Measurements from ENCODE around the gene CNIH4. TPM values are rescaled to one million over a fixed set of nuclear protein-coding genes. Genes with fewer than 3 reads are reported as not detected.

Gene CNIH4
- total RNA-seq, 1 donor from 2014 or later, result 70.3 TPM

- Histone ChIP-seq H3K4me3 (ENCODE audit: low read depth, low read length) (no peak overlapping the region), H3K36me3 (ENCODE audit: control insufficient read depth, insufficient read depth, low read length) (peaks cover 12% of the 10 kb centered on the region), H3K27me3 (ENCODE audit: control insufficient read depth, insufficient read depth, low read length) (no peaks in the 10 kb centered on the region)
- no peak for DNase-seq (ENCODE audit: low read depth)
- TF ChIP-seq, protein P1, sequence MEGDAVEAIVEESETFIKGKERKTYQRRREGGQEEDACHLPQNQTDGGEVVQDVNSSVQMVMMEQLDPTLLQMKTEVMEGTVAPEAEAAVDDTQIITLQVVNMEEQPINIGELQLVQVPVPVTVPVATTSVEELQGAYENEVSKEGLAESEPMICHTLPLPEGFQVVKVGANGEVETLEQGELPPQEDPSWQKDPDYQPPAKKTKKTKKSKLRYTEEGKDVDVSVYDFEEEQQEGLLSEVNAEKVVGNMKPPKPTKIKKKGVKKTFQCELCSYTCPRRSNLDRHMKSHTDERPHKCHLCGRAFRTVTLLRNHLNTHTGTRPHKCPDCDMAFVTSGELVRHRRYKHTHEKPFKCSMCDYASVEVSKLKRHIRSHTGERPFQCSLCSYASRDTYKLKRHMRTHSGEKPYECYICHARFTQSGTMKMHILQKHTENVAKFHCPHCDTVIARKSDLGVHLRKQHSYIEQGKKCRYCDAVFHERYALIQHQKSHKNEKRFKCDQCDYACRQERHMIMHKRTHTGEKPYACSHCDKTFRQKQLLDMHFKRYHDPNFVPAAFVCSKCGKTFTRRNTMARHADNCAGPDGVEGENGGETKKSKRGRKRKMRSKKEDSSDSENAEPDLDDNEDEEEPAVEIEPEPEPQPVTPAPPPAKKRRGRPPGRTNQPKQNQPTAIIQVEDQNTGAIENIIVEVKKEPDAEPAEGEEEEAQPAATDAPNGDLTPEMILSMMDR (IDR thresholded peaks at IDR 0.05; ENCODE audit: insufficient read depth, low read length, severe bottlenecking), result no peak
- FAIRE-seq, result no peak
Measured at GRCh38 chr1:224402472-224403036, 45.9 kb downstream of the CNIH4 start.

DNA sequence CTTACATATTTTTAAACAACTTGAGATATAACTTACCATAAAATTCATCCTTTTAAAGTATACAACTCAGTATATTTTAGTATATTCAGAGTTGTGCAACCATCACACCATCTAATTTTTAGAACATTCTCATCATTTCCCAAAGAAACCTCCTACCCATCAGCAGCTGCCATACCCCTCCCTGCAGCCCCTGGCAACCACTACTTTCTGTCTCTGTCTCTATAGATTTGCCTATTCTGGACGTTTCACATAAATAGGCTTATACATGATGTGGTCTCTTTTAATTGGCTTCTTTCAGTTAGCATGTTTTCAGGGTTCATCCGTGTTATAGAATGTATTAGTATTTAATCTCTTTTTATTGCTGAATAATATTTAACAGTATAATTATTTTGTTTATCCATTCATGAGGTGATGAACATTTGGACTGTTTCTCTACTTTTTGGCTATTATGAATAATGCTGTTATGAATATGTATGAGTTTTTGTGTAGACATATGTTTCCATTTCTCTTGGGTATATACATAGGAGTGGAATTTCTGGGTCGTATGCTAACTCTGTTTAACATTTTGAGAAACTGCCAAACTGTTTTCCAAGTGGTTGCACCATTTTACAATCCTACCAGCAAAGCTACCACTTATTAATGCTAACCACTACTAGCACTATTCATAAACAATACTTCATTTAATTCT is 48.4 kb downstream of the CNIH4 start:
- Histone ChIP-seq H3K36me3 (ENCODE audit: control insufficient read depth, insufficient read depth, low read length) (peaks cover 10% of the 10 kb centered on the region), H3K27me3 (ENCODE audit: control insufficient read depth, insufficient read depth, low read length) (no peaks in the 10 kb centered on the region), H3K4me3 (ENCODE audit: low read depth, low read length) (no peak overlapping the region)
- TF ChIP-seq, protein P1 (IDR thresholded peaks at IDR 0.05; ENCODE audit: insufficient read depth, low read length, severe bottlenecking), result no peak
- DNase-seq (ENCODE audit: low read depth) (no peak), FAIRE-seq (no peak)

- H3K36me3 ChIP-seq (ENCODE audit: control insufficient read depth, insufficient read depth, low read length), result peaks cover 10% of the 10 kb centered on the region
- TF ChIP-seq, protein P1 (IDR thresholded peaks at IDR 0.05; ENCODE audit: insufficient read depth, low read length, severe bottlenecking), result no peak
- peak; percentile 7 for FAIRE-seq
Measured at GRCh38 chr1:224405604-224405970, 48.9 kb downstream of the CNIH4 start.

GRCh38 chr1:224406216-224406615 is 49.5 kb downstream of the CNIH4 start:
- FAIRE-seq (no peak), DNase-seq (ENCODE audit: low read depth) (no peak)
- H3K36me3 ChIP-seq (ENCODE audit: control insufficient read depth, insufficient read depth, low read length), result peaks cover 9% of the 10 kb centered on the region
- TF ChIP-seq, protein P1 (IDR thresholded peaks at IDR 0.05; ENCODE audit: insufficient read depth, low read length, severe bottlenecking), result no peak
- no peak overlapping the region for H3K4me3 ChIP-seq (ENCODE audit: low read depth, low read length)
- H3K27me3 ChIP-seq (ENCODE audit: control insufficient read depth, insufficient read depth, low read length), result no peaks in the 10 kb centered on the region

More at GRCh38 chr1:224405604-224405970, 48.9 kb downstream of the CNIH4 start:
- no peak overlapping the region for H3K4me3 ChIP-seq (ENCODE audit: low read depth, low read length)
- no peaks in the 10 kb centered on the region for H3K27me3 ChIP-seq (ENCODE audit: control insufficient read depth, insufficient read depth, low read length)
- DNase-seq (ENCODE audit: low read depth), result no peak

DNA sequence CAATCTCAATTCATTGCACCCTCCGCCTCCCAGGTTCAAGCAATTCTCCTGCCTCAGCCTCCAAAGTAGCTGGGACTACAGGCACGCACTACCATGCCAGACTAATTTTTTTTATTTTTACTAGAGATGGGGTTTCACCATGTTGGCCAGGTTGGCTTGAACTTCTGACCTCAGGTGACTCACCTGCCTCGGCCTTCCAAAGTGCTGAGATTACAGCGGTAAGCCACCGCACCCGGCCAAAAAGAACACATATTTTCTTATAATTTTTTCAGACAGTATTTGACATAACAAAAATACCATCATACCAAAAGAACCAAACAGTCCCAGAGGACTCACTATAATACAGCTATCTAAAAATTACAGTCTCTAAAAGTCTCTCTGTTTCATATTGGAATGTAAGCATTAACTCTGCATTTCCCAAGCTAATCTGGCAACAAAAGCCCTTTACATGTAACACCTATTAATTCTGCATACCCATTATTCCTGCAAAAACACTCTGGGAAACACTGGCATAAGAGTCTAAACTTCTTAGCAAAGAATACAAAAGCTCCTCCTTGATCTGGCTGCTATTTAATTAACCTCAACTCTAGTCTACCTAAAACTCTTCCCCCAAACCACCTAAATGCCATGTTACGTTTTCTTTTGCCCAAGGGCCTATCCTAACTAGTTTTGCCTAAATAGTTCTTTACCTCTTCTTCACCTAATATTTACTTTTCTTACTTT is 51.1 kb downstream of the CNIH4 start:
- FAIRE-seq (no peak), DNase-seq (ENCODE audit: low read depth) (peak; percentile 34)
- H3K4me3 ChIP-seq (ENCODE audit: low read depth, low read length), result no peak overlapping the region

More for the DNA sequence above, 51.1 kb downstream of the CNIH4 start:
- TF ChIP-seq, protein P1 (IDR thresholded peaks at IDR 0.05; ENCODE audit: insufficient read depth, low read length, severe bottlenecking), result no peak
- no peaks in the 10 kb centered on the region for H3K27me3 ChIP-seq (ENCODE audit: control insufficient read depth, insufficient read depth, low read length)
- peaks cover 10% of the 10 kb centered on the region for H3K36me3 ChIP-seq (ENCODE audit: control insufficient read depth, insufficient read depth, low read length)
